Sigmoid colon (tissue), 4 donors: ENCODE measurements around the gene TTC27.

ENCODE experiments used
- CTCF ChIP-seq, 4 experiments: fragments of 450-650 bp in 3 of 4; fragments of 200-600 bp in 1 of 4; IDR thresholded peaks; one replicate each; pipeline ENCODE4 v1.5.1; 2016 to 2019; ENCODE audit warnings: antibody characterized with exemption in 4 of 4, mild to moderate bottlenecking in 3 of 4, moderate library complexity in 2 of 4
- EP300 ChIP-seq, 4 donors: sonication (generic); formaldehyde crosslinking; IDR thresholded peaks; one replicate each; pipeline ENCODE4 v1.6.1; 2017; ENCODE audit warnings: antibody characterized with exemption in 4 of 4
- POLR2A ChIP-seq, 2 donors: fragments of 450-650 bp; IDR thresholded peaks; one replicate each; pipeline ENCODE4 v1.6.1; 2016; ENCODE audit warnings: antibody characterized with exemption in 2 of 2, mild to moderate bottlenecking in 2 of 2, moderate library complexity in 2 of 2
- POLR2AphosphoS5 ChIP-seq, 4 donors: sonication (generic); formaldehyde crosslinking; IDR thresholded peaks; one replicate each; pipeline ENCODE4 v1.6.1; 2017; ENCODE audit warnings: antibody characterized with exemption in 4 of 4

GRCh38 chr2:32806857-32807256 lies 179.0 kb downstream of the TTC27 start:
- TF ChIP-seq POLR2A (IDR thresholded peaks at IDR 0.05) (no peak), POLR2AphosphoS5 (IDR thresholded peaks at IDR 0.05) (no peak), CTCF (IDR thresholded peaks at IDR 0.05) (no peak), EP300 (IDR thresholded peaks at IDR 0.05) (no peak)
